Caco-2 (cell line): ENCODE results near the gene SPOCK3. TPM values are rescaled to one million over a fixed set of nuclear protein-coding genes. Genes with fewer than 3 reads are reported as not detected.

Source experiments
- BruUV-seq: library from RNA; stranded (reverse); fragments of 400-500 nt; replicated peaks from 2 replicates; lab custom pipeline; 2021; lab: Mats Ljungman, UMichigan
- CTCF ChIA-PET: fragments of 300-600 bp; sonication (Branson Sonifier 250); formaldehyde crosslinking; loops from one replicate; lab custom pipeline; 2022; ENCODE audit warnings: antibody characterized with exemption; lab: Charles Lee
- POLR2A ChIA-PET: fragments of 300-600 bp; sonication (Branson Sonifier 250); formaldehyde crosslinking; loops from one replicate; lab custom pipeline; 2022; ENCODE audit warnings: antibody characterized with exemption; lab: Charles Lee
- DNase-seq, 2 experiments: peaks; one replicate each; pipeline versions ENCODE4 v3.0.0 to v3.0.0-alpha.2; 2020 to 2022
- H3K27me3 ChIP-seq: replicated peaks from 2 replicates; pipeline ENCODE4 v1.6.0; 2011; ENCODE audit warnings: low read length; ENCODE audit not compliant: control insufficient read depth, insufficient read depth
- H3K36me3 ChIP-seq: 2 replicates; pipeline ENCODE4 v1.5.1; 2011; ENCODE audit warnings: low read length; ENCODE audit not compliant: control insufficient read depth, insufficient read depth
- H3K4me1 ChIP-seq: fragments of 250-450 bp; sonication (Bioruptor Pico); 2 replicates; pipeline ENCODE4 v1.5.1; 2020; ENCODE audit warnings: mild to moderate bottlenecking
- H3K4me3 ChIP-seq: 2 replicates; pipeline ENCODE4 v1.5.1; 2011; ENCODE audit warnings: low read depth, mild to moderate bottlenecking, control low read depth, low read length
- H3K9me3 ChIP-seq: fragments of 250-450 bp; sonication (Bioruptor Pico); 2 replicates; pipeline ENCODE4 v1.5.1; 2020; ENCODE audit warnings: mild to moderate bottlenecking, moderate library complexity
- H3K27ac Mint-ChIP-seq: one replicate; pipeline ENCODE4 v1.8.0; 2022; ENCODE audit warnings: mixed read lengths; ENCODE audit not compliant: unreplicated experiment
- H3K27me3 Mint-ChIP-seq: one replicate; pipeline ENCODE4 v1.8.0; 2022; ENCODE audit warnings: mixed read lengths; ENCODE audit not compliant: insufficient read depth, unreplicated experiment
- H3K36me3 Mint-ChIP-seq: one replicate; pipeline ENCODE4 v1.8.0; 2022; ENCODE audit warnings: mild to moderate bottlenecking, mixed read lengths; ENCODE audit not compliant: insufficient read depth, unreplicated experiment
- H3K4me1 Mint-ChIP-seq: one replicate; pipeline ENCODE4 v1.8.0; 2022; ENCODE audit warnings: low read depth, mixed read lengths; ENCODE audit not compliant: unreplicated experiment
- H3K4me3 Mint-ChIP-seq: one replicate; pipeline ENCODE4 v1.8.0; 2022; ENCODE audit warnings: mild to moderate bottlenecking, moderate library complexity, mixed read lengths; ENCODE audit not compliant: unreplicated experiment
- H3K9me3 Mint-ChIP-seq: one replicate; pipeline ENCODE4 v1.8.0; 2022; ENCODE audit warnings: mixed read lengths; ENCODE audit not compliant: unreplicated experiment
- intact Hi-C: fragments of 100-400 bp; cut with micrococcal nuclease; formaldehyde crosslinking; loops from one replicate; pipeline ENCODE4 v1.10.0; 2022; ENCODE audit not compliant: unreplicated experiment
- total RNA-seq: library from RNA; stranded (reverse); gene quantifications from 2 replicates; pipeline ENCODE4 v1.2.3, GENCODE V29; 2022
- TF ChIP-seq, protein P1 (sequence below), 2 experiments: fragments of 200-600 bp in 1 of 2; IDR thresholded peaks; 1 replicate in 1 of 2; 2 replicates in 1 of 2; pipeline versions ENCODE4 v1.5.1 to v1.8.0; 2011 to 2022; ENCODE audit warnings: antibody characterized with exemption in 1 of 2, control low read depth in 1 of 2, inconsistent platforms in 1 of 2, low read depth in 1 of 2, low read length in 1 of 2, mild to moderate bottlenecking in 1 of 2, moderate library complexity in 1 of 2; ENCODE audit not compliant: insufficient read depth in 1 of 2, severe bottlenecking in 1 of 2, unreplicated experiment in 1 of 2

SPOCK3 gene
- total RNA-seq, 1 experiment from 2014 or later: 1.3 TPM

DNA sequence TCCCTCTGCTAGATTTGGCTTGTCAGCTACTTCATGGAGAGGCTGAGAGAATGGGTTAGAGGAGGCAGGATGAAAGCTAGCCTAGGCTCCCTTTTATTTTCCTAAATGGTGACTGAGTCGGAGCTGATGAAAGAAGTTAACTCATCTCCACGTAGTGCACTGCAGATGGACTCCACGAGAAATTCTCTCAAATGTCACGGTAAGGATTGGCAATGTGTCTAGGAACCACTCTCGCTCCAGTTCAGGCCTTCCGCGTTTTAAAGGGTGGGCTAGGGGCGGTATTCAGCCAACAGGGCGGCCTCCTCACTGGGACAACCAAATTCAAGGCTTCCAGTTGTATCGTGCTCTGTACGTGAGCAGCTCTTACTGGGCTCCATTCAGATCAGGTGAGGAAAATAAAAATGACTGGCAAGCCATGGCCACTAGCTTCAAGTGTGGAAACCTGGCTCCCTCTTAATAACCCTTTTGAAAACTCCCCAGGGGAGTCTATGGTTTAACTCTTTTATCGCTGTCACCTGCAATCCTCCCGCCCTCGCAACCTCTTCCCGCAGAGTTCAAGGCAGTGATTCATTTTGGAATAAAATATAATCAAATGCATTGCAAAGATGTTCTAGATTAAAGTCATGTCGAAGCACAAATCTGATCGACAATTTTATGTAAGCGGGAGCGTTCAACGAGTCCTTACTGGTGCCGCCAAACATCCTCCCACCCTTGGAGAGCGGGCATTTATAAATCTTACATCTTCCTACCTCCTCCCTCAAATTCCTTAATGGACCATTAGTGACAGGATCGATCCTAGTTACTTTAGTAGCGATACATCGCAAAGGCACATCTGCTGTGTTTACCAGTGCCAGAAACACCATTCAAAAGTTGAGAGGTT, 1.2 kb downstream of the SPOCK3 start:
- no peak for DNase-seq
- peaks cover 6% of the 10 kb centered on the region for H3K4me1 Mint-ChIP-seq
- intact Hi-C loops: no loop called here
- peaks cover 14% of the 10 kb centered on the region for H3K27me3 Mint-ChIP-seq
- TF ChIP-seq, protein P1, sequence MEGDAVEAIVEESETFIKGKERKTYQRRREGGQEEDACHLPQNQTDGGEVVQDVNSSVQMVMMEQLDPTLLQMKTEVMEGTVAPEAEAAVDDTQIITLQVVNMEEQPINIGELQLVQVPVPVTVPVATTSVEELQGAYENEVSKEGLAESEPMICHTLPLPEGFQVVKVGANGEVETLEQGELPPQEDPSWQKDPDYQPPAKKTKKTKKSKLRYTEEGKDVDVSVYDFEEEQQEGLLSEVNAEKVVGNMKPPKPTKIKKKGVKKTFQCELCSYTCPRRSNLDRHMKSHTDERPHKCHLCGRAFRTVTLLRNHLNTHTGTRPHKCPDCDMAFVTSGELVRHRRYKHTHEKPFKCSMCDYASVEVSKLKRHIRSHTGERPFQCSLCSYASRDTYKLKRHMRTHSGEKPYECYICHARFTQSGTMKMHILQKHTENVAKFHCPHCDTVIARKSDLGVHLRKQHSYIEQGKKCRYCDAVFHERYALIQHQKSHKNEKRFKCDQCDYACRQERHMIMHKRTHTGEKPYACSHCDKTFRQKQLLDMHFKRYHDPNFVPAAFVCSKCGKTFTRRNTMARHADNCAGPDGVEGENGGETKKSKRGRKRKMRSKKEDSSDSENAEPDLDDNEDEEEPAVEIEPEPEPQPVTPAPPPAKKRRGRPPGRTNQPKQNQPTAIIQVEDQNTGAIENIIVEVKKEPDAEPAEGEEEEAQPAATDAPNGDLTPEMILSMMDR (IDR thresholded peaks at IDR 0.05; ENCODE audit: insufficient read depth in 1 of 2, low read depth in 1 of 2, low read length in 1 of 2, severe bottlenecking in 1 of 2, unreplicated experiment in 1 of 2): no peak
- no peaks in the 10 kb centered on the region for H3K9me3 Mint-ChIP-seq
- H3K4me3 Mint-ChIP-seq: peak overlapping the region; percentile 73
- Histone ChIP-seq H3K9me3 (no peaks in the 10 kb centered on the region), H3K4me1 (no peaks in the 10 kb centered on the region), H3K36me3 (no peaks in the 10 kb centered on the region), H3K27me3 (no peaks in the 10 kb centered on the region; the same call in 1 of the 2 replicates), H3K4me3 (no peak overlapping the region)
- no peak overlapping the region for H3K27ac Mint-ChIP-seq
- POLR2A ChIA-PET: no interaction called here
- no peaks in the 10 kb centered on the region for H3K36me3 Mint-ChIP-seq
- CTCF ChIA-PET: no interaction called here
- no TSS peak for BruUV-seq

DNA sequence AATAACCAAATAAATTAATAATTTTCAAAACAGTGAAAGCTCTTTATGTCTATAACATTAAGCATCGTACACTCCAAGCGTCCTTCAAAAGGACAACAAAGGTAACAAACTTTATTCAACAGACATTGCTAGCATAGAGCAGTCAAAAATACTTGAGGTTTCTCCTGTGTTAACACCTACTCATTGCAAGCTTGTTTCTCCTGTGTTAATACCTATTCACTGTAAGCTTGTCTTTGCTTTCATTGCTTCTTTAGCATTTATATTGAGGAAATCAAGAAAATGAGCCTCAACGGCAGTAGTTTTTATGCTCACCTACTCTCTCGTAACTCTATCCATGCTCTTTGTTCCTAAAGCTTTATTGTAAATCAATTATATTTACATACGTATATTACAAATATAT, 3.5 kb downstream of the SPOCK3 start:
- POLR2A ChIA-PET: no interaction called here
- Histone ChIP-seq H3K36me3 (no peaks in the 10 kb centered on the region), H3K27me3 (no peaks in the 10 kb centered on the region; the same call in 1 of the 2 replicates), H3K9me3 (no peaks in the 10 kb centered on the region), H3K4me1 (no peaks in the 10 kb centered on the region), H3K4me3 (no peak overlapping the region)
- H3K4me1 Mint-ChIP-seq: peaks cover 6% of the 10 kb centered on the region
- no peaks in the 10 kb centered on the region for H3K36me3 Mint-ChIP-seq
- TF ChIP-seq, protein P1 (IDR thresholded peaks at IDR 0.05; ENCODE audit: insufficient read depth in 1 of 2, low read depth in 1 of 2, low read length in 1 of 2, severe bottlenecking in 1 of 2, unreplicated experiment in 1 of 2): no peak
- no TSS peak for BruUV-seq
- H3K27me3 Mint-ChIP-seq: peaks cover 14% of the 10 kb centered on the region
- CTCF ChIA-PET: no interaction called here
- H3K9me3 Mint-ChIP-seq: no peaks in the 10 kb centered on the region
- DNase-seq: no peak
- no peak overlapping the region for H3K27ac Mint-ChIP-seq
- no peak overlapping the region for H3K4me3 Mint-ChIP-seq
- intact Hi-C loops: no loop called here

DNA sequence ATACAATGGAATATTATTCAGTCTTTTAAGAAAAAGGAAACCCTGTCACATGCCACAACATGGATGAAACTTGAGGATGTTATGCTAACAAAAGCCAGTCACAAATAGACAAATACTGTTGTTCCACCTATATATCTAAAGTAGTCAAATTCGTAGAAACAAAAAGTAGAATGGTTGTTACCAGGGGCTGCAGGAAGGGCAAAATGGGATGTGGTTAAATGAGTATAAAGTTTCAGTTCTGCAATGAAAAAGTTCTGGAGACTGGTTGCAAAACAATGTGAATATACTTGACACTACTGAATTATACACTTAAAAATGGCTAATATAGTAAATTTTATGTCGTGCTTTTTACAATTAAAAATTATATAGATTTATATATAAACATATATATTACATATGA, 12.2 kb downstream of the SPOCK3 start:
- no peaks in the 10 kb centered on the region for H3K4me1 Mint-ChIP-seq
- no peak for DNase-seq
- peaks cover 3% of the 10 kb centered on the region for H3K27me3 Mint-ChIP-seq
- BruUV-seq: no TSS peak
- Histone ChIP-seq H3K4me1 (no peaks in the 10 kb centered on the region), H3K36me3 (no peaks in the 10 kb centered on the region), H3K9me3 (no peaks in the 10 kb centered on the region), H3K4me3 (no peak overlapping the region), H3K27me3 (no peaks in the 10 kb centered on the region)
- CTCF ChIA-PET: no interaction called here
- POLR2A ChIA-PET: no interaction called here
- intact Hi-C loops: no loop called here
- TF ChIP-seq, protein P1 (IDR thresholded peaks at IDR 0.05; ENCODE audit: insufficient read depth in 1 of 2, low read depth in 1 of 2, low read length in 1 of 2, severe bottlenecking in 1 of 2, unreplicated experiment in 1 of 2): no peak
- H3K9me3 Mint-ChIP-seq: no peaks in the 10 kb centered on the region
- no peaks in the 10 kb centered on the region for H3K36me3 Mint-ChIP-seq
- H3K27ac Mint-ChIP-seq: no peak overlapping the region
- H3K4me3 Mint-ChIP-seq: no peak overlapping the region
